Keratinocyte (primary cell): ENCODE measurements around the gene GEMIN5. TPM values are rescaled to one million over a fixed set of nuclear protein-coding genes. Genes with fewer than 3 reads are reported as not detected.

ENCODE experiments used
- DNase-seq: peaks from one replicate; pipeline ENCODE4 v3.0.0-alpha.2; 2011; ENCODE audit warnings: low read depth, missing footprints, low spot score
- FAIRE-seq: peaks from 2 replicates; lab custom pipeline; 2011; peaks lifted over from hg19 to GRCh38; lab: Jason Lieb, UNC
- H2AFZ ChIP-seq: 2 replicates; pipeline ENCODE4 v1.6.0; 2012; ENCODE audit warnings: low read length, control low read depth, inconsistent platforms; ENCODE audit not compliant: control insufficient read depth
- H3K27ac ChIP-seq: 2 replicates; pipeline ENCODE4 v1.5.1; 2011; ENCODE audit warnings: low read length; ENCODE audit not compliant: control insufficient read depth, insufficient read depth
- H3K27me3 ChIP-seq: 3 replicates; pipeline ENCODE4 v1.6.0; 2011; ENCODE audit warnings: low read length; ENCODE audit not compliant: control insufficient read depth, insufficient read depth; ENCODE audit errors: extremely low read depth
- H3K36me3 ChIP-seq, 2 experiments: 2 replicates in 1 of 2; 3 replicates in 1 of 2; pipeline ENCODE4 v1.5.1; 2011; ENCODE audit warnings: low read length in 2 of 2, mild to moderate bottlenecking in 1 of 2; ENCODE audit not compliant: control insufficient read depth in 2 of 2, insufficient read depth in 2 of 2; ENCODE audit errors: extremely low read depth in 1 of 2
- H3K4me1 ChIP-seq: 3 replicates; pipeline ENCODE4 v1.5.1; 2011; ENCODE audit warnings: low read length; ENCODE audit not compliant: control insufficient read depth, insufficient read depth; ENCODE audit errors: extremely low read depth
- H3K4me2 ChIP-seq: 3 replicates; pipeline ENCODE4 v1.6.0; 2011; ENCODE audit warnings: low read depth, low read length; ENCODE audit not compliant: control insufficient read depth, insufficient read depth; ENCODE audit errors: extremely low read depth
- H3K4me3 ChIP-seq, 3 experiments: fragments of 200-600 bp in 1 of 3; sonication (generic) in 1 of 3; 2 replicates in 2 of 3; 3 replicates in 1 of 3; pipeline ENCODE4 v1.5.1; 2011 to 2016; ENCODE audit warnings: low read length in 3 of 3, mild to moderate bottlenecking in 3 of 3, control low read depth in 2 of 3, inconsistent platforms in 1 of 3, low read depth in 1 of 3, mixed read lengths in 1 of 3, mixed run types in 1 of 3, moderate library complexity in 1 of 3; ENCODE audit not compliant: control insufficient read depth in 2 of 3, insufficient read depth in 2 of 3; ENCODE audit errors: extremely low read depth in 1 of 3
- H3K79me2 ChIP-seq: 2 replicates; pipeline ENCODE4 v1.6.0; 2012; ENCODE audit warnings: low read length; ENCODE audit not compliant: control insufficient read depth, insufficient read depth
- H3K9ac ChIP-seq: 3 replicates; pipeline ENCODE4 v1.6.0; 2011; ENCODE audit warnings: low read length; ENCODE audit not compliant: control insufficient read depth, insufficient read depth; ENCODE audit errors: extremely low read depth
- H3K9me1 ChIP-seq: 3 replicates; pipeline ENCODE4 v1.6.0; 2011; ENCODE audit warnings: low read length; ENCODE audit not compliant: control insufficient read depth, insufficient read depth; ENCODE audit errors: extremely low read depth
- H3K9me3 ChIP-seq: 2 replicates; pipeline ENCODE4 v1.5.1; 2012; ENCODE audit warnings: low read depth, low read length; ENCODE audit not compliant: control insufficient read depth
- H4K20me1 ChIP-seq: 3 replicates; pipeline ENCODE4 v1.6.0; 2011; ENCODE audit warnings: low read length; ENCODE audit not compliant: control insufficient read depth, insufficient read depth; ENCODE audit errors: extremely low read depth
- CTCF ChIP-seq, 3 experiments: IDR thresholded peaks in 1 of 3; conservative IDR thresholded peaks in 1 of 3; optimal IDR thresholded peaks in 1 of 3; 2 replicates in 2 of 3; 3 replicates in 1 of 3; pipeline versions ENCODE3 to v1.5.1; 2011; ENCODE audit warnings: low read length in 3 of 3, mild to moderate bottlenecking in 3 of 3, moderate library complexity in 2 of 3, control low read depth in 1 of 3, inconsistent platforms in 1 of 3; ENCODE audit not compliant: insufficient read depth in 2 of 3; ENCODE audit errors: extremely low read depth in 1 of 3
- EZH2 ChIP-seq: IDR thresholded peaks from one replicate; pipeline ENCODE4 v1.6.1; 2012; ENCODE audit warnings: inconsistent platforms, mild to moderate bottlenecking, low read length, moderate library complexity
- dilution Hi-C: fragments of 300-500 bp; cut with MboI; formaldehyde crosslinking; loops from one replicate; pipeline ENCODE4 v1.7.0; 2020; ENCODE audit warnings: low sequenced_read_pairs; ENCODE audit not compliant: extremely low pct_ligation_motif_present
- polyA plus RNA-seq, 5 experiments: library from polyadenylated mRNA; depleted of rRNA in 3 of 5; stranded (reverse) in 3 of 5; stranded (forward) in 1 of 5; unstranded in 1 of 5; fragments of >200 nt; gene quantifications; 1 replicate in 1 of 5; 2 replicates in 3 of 5; 3 replicates in 1 of 5; pipeline versions ENCODE4 v1.2.1 to v1.2.3, GENCODE V29; 2011 to 2012; ENCODE audit warnings: missing spikeins in 2 of 5, low read depth in 1 of 5, low replicate concordance in 1 of 5

GEMIN5 gene
- polyA plus RNA-seq, 1 donor (not counting 4 experiments of a cell fraction or from before 2014, with no cell fraction given), result 12.5 TPM

- Histone ChIP-seq H3K4me3 (no peak overlapping the region), H3K4me1 (peaks cover 19% of the 10 kb centered on the region), H3K9me3 (no peaks in the 10 kb centered on the region), H3K4me2 (peak overlapping the region; percentile 100), H3K27me3 (no peaks in the 10 kb centered on the region), H3K9me1 (no peaks in the 10 kb centered on the region), H4K20me1 (no peaks in the 10 kb centered on the region), H2AFZ (no peak overlapping the region), H3K27ac (no peak overlapping the region), H3K36me3 (peaks cover 4 to 12% of the 10 kb centered on the region in 2 experiments), H3K9ac (no peak overlapping the region), H3K79me2 (peaks cover 65% of the 10 kb centered on the region)
- TF ChIP-seq CTCF (optimal IDR thresholded peaks at IDR 0.05 in 1 of 3, IDR thresholded peaks at IDR 0.05 in 1 of 3, conservative IDR thresholded peaks at IDR 0.05 in 1 of 3; ENCODE audit: extremely low read depth in 1 of 3, insufficient read depth in 2 of 3, low read length in 3 of 3) (no peak), EZH2 (no peak)
- DNase-seq, result no peak
- dilution Hi-C loops, result no loop called here
- FAIRE-seq, result no peak
These were observed 77.2 kb downstream of the GEMIN5 start for GRCh38 chr5:154860765-154861164.

GRCh38 chr5:154860123-154860522 is 77.9 kb downstream of the GEMIN5 start:
- dilution Hi-C loops, result no loop called here
- TF ChIP-seq EZH2, result no peak
- Histone ChIP-seq H3K79me2 (peaks cover 63% of the 10 kb centered on the region), H3K9me3 (no peaks in the 10 kb centered on the region), H3K9ac (peak overlapping the region; percentile 94), H3K4me2 (peak overlapping the region; percentile 100), H4K20me1 (no peaks in the 10 kb centered on the region), H3K27ac (peak overlapping the region; percentile 88), H3K4me3 (peak overlapping the region; percentile 80 to 90 (median 87)), H3K27me3 (no peaks in the 10 kb centered on the region), H2AFZ (no peak overlapping the region), H3K4me1 (peaks cover 19% of the 10 kb centered on the region), H3K9me1 (no peaks in the 10 kb centered on the region), H3K36me3 (peaks cover 4 to 10% of the 10 kb centered on the region in 2 experiments)
- DNase-seq, result no peak
- FAIRE-seq, result no peak
